HepG2 (cell line): ENCODE data around the gene RECQL5. TPM values are rescaled to one million over a fixed set of nuclear protein-coding genes. Genes with fewer than 3 reads are reported as not detected.

Experiments
- ATF3 ChIP-seq: sonication (generic); formaldehyde crosslinking; IDR thresholded peaks from 2 replicates; pipeline ENCODE4 v1.4.0; 2020; ENCODE audit warnings: missing genetic modification reagents
- ELF1 ChIP-seq: sonication (generic); formaldehyde crosslinking; IDR thresholded peaks from 2 replicates; pipeline ENCODE4 v1.4.0; 2020; ENCODE audit warnings: missing genetic modification reagents
- IRF9 ChIP-seq: sonication (generic); formaldehyde crosslinking; IDR thresholded peaks from 2 replicates; pipeline ENCODE4 v1.8.0; 2022; ENCODE audit warnings: missing genetic modification reagents, mild to moderate bottlenecking, borderline replicate concordance
- KDM2A ChIP-seq: sonication (generic); formaldehyde crosslinking; IDR thresholded peaks from 2 replicates; pipeline ENCODE4 v1.4.0; 2020; ENCODE audit warnings: low read depth, missing genetic modification reagents, borderline replicate concordance
- MAFG ChIP-seq: sonication (generic); formaldehyde crosslinking; IDR thresholded peaks from 2 replicates; pipeline ENCODE4 v1.5.1; 2020; ENCODE audit warnings: mild to moderate bottlenecking, missing genetic modification reagents
- MXD3 ChIP-seq: IDR thresholded peaks from 2 replicates; pipeline ENCODE4 v1.6.1; 2016; ENCODE audit warnings: mild to moderate bottlenecking, missing biosample characterization, missing genetic modification reagents
- PHF20 ChIP-seq: sonication (generic); formaldehyde crosslinking; IDR thresholded peaks from 2 replicates; pipeline ENCODE4 v1.5.0; 2020; ENCODE audit warnings: mild to moderate bottlenecking, missing genetic modification reagents
- REPIN1 ChIP-seq: sonication (generic); formaldehyde crosslinking; IDR thresholded peaks from 2 replicates; pipeline ENCODE4 v1.8.0; 2022; ENCODE audit warnings: missing genetic modification reagents, low read depth, mild to moderate bottlenecking, borderline replicate concordance
- THAP11 ChIP-seq: IDR thresholded peaks from 2 replicates; pipeline ENCODE4 v1.6.1; 2016; ENCODE audit warnings: missing biosample characterization, missing genetic modification reagents
- TRAFD1 ChIP-seq: sonication (generic); formaldehyde crosslinking; IDR thresholded peaks from 2 replicates; pipeline ENCODE4 v1.5.1; 2020; ENCODE audit warnings: missing genetic modification reagents, mild to moderate bottlenecking, borderline replicate concordance
- ZFP36L1 ChIP-seq: sonication (generic); formaldehyde crosslinking; IDR thresholded peaks from 2 replicates; pipeline ENCODE4 v1.8.0; 2022; ENCODE audit warnings: mild to moderate bottlenecking, missing genetic modification reagents, moderate library complexity
- ZNF143 ChIP-seq: sonication (generic); formaldehyde crosslinking; IDR thresholded peaks from 2 replicates; pipeline ENCODE4 v1.4.0; 2020; ENCODE audit warnings: missing genetic modification reagents
- ZNF276 ChIP-seq: sonication (generic); formaldehyde crosslinking; IDR thresholded peaks from 2 replicates; pipeline ENCODE4 v1.4.0; 2020; ENCODE audit warnings: mild to moderate bottlenecking, low read depth, missing genetic modification reagents
- ZNF672 ChIP-seq: sonication (generic); formaldehyde crosslinking; IDR thresholded peaks from 2 replicates; pipeline ENCODE4 v1.8.1; 2022; ENCODE audit warnings: missing genetic modification reagents
- ZNF792 ChIP-seq: IDR thresholded peaks from 2 replicates; pipeline ENCODE4 v1.6.1; 2016
- polyA plus RNA-seq, 8 experiments: library from polyadenylated mRNA; depleted of rRNA in 3 of 8; stranded (reverse) in 7 of 8; unstranded in 1 of 8; fragments of >200 nt; fragmentation: Illumina TruSeq in 4 of 8; extraction: Trizol in 4 of 8; gene quantifications; 2 replicates each; pipeline versions ENCODE4 v1.2.1 to v1.2.3, GENCODE V29; 2011 to 2016; ENCODE audit warnings: low read depth in 4 of 8, missing spikeins in 1 of 8, mixed read lengths in 1 of 8; ENCODE audit not compliant: insufficient read depth in 1 of 8
- total RNA-seq, 5 experiments: library from RNA; depleted of rRNA; stranded (reverse); fragments of >200 nt; fragmentation: Illumina TruSeq; extraction: Trizol; gene quantifications; 2 replicates each; pipeline ENCODE4 v1.2.3, GENCODE V29; 2016; ENCODE audit warnings: low read depth in 1 of 5

RECQL5 gene
- total and polyA plus RNA-seq, 2 of the 13 experiments (the other 11 are each of a cell fraction or from before 2014, with no cell fraction given) = 27.7 to 32.0 TPM

- 0 out of 2 replicates have a peak, but pooled peaks have one; percentile 23 for TF ChIP-seq ELF1 (CRISPR knock-in tag)
- TF ChIP-seq ZNF672 (CRISPR knock-in tag) = no peak
- no peak for TF ChIP-seq ZNF276 (CRISPR knock-in tag)
- no peak for TF ChIP-seq ATF3
- no peak for TF ChIP-seq PHF20 (CRISPR knock-in tag)
- TF ChIP-seq ZNF792 (CRISPR knock-in tag) = no peak
- no peak for TF ChIP-seq ZFP36L1 (CRISPR knock-in tag)
- TF ChIP-seq REPIN1 (CRISPR knock-in tag) = 0 out of 2 replicates have a peak, but pooled peaks have one; percentile 29
- TF ChIP-seq TRAFD1 = no peak
- no peak for TF ChIP-seq ZNF143 (CRISPR knock-in tag)
- peak; percentile 50; the same call in 1 of the 2 replicates for TF ChIP-seq KDM2A (CRISPR knock-in tag)
- no peak for TF ChIP-seq MAFG
- no peak for TF ChIP-seq THAP11 (CRISPR knock-in tag)
- 0 out of 2 replicates have a peak, but pooled peaks have one; percentile 18 for TF ChIP-seq IRF9 (CRISPR knock-in tag)
- TF ChIP-seq MXD3 (CRISPR knock-in tag) = no peak
- TF ChIP-seq, all 625 proteins: peak for 32
These were observed 13.9 kb downstream of the RECQL5 start (continued) for GRCh38 chr17:75652934-75653549.
